HG03039 (cell line): Measurements from ENCODE around the gene SLC8A1.
A peak's percentile ranks its signal among the peaks of the same experiment; 100 is the strongest.

ENCODE experiments used
- ATAC-seq: cut with Tn5 transposase; IDR thresholded peaks from one replicate; pipeline ENCODE4 v1.9.1; 2021; ENCODE audit warnings: mild to moderate bottlenecking, moderate library complexity; ENCODE audit not compliant: unreplicated experiment

The SLC8A1 gene

DNA sequence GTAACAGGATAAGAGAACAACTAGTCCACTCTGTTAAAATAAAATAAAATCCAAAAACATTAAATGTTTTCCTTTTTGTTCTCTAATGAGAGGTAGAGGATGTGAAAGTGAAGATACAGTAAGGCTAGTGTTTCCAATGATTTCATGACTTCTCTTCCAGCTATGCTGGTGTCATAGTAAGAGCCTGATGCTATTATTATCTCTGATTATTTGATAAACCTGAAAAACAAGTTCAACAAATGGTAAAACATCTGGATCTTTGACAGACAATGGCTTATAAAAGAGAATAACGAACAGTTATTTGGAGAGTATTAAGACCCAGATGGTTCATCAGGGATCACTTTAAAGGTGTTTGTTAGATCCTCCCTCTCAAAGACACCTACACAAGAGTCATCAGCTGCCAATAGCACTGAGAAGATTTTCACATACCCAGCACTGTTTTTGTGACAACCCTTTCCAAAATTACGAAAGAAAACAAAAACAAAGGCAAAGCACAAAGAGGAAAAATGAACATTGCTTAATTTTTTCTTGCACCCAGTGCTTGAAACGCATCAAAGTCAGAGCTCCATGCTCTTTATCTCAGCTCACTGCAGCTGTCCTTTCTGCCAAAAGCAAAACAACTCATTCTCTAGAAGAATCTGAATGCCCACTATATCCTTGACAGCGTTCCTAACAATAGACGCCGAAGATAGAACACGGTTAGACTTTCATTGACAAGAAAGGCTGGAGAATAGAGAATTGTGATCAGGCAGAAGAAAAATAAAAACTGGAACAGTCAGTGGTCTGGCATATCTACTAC, 168.6 kb downstream of the SLC8A1 start:
- ATAC-seq: no peak

DNA sequence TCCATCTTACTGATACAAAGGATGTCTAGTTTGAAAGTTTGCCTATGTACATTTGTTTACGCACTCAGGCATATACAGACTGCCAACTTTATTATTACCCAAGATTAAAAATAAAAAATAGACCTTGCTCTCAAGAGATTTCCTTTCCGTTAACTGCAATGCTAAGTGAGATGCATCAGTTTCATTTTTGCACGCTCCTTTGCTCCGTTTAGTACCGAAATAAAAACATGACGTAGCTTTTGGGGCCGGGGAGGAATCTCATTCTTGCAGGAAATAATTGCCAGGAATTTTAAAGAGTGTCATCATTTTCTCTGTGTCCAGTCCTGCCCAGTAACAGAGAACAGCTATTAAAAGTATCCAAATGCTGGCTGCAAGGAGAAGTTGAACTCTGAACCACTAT, 169.5 kb downstream of the SLC8A1 start:
- ATAC-seq: peak; percentile 35

DNA sequence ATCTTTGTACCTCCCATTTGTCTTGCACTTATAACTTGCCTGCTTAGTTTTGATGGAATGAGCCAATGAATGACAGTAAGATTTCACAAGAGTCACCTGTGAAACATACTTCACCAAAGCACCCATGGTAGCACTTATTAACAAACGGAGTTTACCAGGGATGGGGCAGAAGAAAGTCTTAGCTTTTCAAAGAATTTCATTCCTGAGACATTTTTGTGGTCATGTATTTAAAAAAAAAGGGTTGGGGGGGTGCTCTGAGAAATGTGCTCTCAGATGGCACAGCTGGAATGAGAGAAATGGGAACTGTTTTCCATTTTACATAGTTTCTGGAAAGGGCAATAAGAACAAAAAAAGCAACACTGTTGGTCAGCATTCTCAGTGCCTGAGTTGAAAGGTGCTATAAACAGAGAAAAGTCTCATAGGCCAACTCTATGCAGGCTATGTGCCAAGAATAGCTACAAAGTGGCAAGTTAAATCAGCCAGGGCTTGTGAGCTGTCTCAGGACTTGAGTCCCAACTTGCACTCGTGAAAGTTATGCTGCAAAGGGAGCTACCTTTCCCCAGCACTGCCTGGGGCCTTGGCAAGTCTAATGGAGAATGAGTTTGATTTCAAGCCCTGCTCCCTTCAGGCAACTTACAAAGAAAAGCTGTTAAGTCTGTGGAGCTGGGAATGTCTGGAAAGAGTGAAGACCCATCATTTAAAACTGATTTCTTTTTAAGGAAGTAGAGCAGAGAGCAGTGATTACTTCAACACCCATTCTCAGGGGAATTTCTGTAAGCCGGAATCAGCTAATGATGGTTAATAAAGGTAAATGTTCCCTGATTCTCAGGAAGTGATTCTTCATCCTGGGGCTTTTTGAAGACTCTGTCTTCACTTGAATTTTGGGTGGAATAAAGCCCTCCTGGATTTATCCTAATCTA, 170.6 kb downstream of the SLC8A1 start:
- peak; percentile 66 for ATAC-seq

DNA sequence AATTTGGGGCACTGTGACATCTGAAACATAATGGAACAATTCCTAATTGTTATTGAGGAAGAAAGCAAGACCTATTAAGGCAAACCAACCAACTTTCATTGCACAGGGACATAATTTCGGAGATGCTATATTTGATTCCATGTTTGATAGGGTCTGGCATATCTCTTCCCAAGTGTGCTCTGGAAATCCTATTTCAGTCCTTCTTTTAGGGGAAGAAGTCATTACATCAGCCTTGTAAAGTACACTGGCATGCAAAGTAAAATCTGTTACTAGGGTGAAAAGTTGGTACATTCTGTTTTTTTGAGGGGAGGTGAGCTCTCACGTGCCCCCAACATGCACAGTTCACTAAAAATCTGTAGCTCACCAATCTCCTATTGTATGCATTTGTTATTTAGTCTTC, 172.4 kb downstream of the SLC8A1 start:
- no peak for ATAC-seq

DNA sequence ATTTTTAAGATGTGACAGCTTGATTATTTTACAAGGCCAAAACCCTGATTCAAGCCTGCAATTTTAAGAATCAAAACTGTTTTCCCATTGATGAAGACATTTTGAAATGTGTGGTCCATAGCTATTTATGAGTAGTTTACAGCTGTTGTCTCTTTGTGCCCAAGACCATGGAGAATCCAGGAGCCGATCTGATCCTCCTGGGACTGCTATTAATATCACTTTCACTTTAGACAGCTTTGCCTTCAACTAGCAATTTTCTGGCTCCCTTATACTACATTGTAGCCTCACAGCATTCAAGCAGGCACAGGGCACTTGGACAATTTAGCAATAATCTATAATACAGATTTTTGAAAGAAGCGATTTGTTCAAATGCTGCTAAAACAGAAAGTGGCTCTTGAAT, 172.9 kb downstream of the SLC8A1 start:
- ATAC-seq: no peak

DNA sequence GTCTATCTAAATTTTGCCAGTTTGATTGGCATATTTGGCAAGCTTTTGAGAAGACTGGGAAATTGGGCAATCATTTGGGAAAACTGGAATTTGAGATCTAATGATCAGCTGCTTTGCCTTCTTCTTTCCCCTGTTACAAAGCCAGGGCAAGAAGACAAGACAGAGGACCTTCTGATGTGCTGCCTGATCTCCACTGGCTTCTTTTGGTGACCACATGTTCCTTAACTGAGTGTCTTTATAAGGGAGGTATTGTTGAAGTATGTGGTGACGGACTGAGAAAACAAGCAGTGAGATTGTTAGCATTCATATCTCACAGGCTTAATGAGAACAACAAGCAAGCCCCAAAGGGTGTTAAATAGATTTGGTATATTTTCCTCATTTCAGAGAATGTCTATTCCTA, 175.8 kb downstream of the SLC8A1 start:
- no peak for ATAC-seq

DNA sequence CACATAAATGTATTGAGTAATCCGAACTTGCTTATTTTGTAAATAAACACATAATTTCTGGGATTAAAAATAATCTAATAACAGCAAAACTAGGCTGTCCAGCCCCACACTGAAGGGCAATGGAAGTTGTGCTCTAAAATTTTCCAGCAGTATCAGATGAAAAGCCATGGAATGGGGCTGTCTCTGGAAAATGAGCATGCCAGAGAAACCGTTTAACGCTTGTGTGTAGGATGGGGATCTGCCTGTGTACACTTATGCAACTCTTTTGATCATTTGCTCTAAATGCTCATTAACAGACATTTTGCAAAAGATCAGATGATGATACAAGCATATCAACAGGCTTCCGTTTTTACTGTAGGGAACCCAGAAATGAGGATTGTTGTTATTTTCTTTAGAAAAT, 177.6 kb downstream of the SLC8A1 start:
- ATAC-seq: no peak

DNA sequence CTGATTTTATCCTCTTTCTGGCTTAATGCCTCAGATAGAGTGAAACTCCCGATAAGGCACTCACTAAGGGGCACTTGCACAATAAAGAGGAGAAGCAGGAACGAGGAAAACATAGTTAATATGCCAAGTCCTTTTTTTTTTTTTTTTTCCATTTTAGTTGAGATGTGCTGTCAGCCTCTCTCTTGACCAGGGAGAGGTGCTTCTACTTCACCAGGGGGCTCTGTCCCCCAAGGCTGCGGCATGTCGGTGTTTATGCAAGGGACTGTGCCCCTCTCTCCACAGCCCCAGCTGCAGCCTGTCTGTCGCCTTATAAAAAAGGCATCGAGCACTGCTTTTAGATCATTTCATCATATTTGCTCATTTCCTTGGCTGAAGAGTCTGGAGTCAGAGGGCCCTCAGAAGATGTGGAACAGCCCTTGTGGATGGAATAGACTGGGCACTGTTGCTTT, 178.1 kb downstream of the SLC8A1 start:
- ATAC-seq: no peak

DNA sequence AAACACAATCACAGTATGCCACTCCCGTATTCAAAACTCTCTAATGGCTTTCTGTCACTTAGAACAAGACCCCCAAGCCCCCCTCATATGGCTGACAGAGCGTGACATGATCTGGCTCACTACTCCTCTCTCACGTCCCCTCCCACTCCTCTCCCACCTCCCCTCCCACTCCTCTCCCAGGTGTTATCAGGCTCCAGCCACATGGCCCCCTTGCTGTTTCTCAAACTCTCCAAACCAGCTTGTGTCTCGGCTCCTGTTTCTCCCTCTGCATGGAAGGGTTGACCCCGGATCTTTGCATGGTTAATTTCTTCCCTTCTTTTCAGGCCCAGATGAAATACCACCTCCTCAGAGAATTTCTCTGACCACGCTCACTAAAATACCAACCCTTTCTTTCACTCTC, 180.8 kb downstream of the SLC8A1 start:
- no peak for ATAC-seq

DNA sequence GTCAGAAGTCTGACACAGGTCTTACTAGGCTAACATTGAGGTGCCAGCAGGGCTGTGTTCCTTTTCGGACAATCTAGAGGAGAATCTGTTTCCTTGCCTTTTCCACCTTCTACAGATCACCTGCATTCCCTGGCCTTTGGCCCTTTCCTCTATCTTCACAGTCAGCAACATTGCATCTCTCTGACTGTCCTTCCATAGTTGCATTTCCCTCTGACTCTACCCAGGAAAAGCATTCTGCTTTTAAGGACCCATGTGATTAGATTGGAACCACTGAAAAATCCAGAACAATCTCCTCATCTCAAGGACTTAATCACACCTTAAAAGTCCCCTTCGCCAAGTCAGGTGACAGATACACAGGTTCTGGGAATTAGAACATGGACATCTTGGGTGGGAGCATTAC, 181.5 kb downstream of the SLC8A1 start:
- no peak for ATAC-seq

DNA sequence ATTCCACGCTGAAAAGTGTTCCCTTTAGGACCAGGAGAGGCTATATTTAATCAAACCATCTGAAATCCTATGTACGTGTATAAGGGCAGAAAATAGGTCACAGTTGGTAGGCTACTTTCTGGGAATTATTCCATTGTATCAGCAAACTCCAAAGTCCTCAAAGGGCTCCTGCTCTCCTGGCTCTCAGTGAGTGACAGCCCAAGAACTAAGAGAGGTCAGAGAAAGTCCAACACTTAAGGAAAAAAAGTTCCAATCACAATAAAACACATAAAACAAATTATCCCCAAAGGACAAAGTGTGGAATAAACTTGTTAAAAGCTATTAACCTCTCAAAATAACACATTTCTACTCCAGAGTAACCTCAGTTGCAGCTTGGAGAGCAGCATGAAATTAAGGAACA, 183.3 kb downstream of the SLC8A1 start:
- ATAC-seq: no peak

DNA sequence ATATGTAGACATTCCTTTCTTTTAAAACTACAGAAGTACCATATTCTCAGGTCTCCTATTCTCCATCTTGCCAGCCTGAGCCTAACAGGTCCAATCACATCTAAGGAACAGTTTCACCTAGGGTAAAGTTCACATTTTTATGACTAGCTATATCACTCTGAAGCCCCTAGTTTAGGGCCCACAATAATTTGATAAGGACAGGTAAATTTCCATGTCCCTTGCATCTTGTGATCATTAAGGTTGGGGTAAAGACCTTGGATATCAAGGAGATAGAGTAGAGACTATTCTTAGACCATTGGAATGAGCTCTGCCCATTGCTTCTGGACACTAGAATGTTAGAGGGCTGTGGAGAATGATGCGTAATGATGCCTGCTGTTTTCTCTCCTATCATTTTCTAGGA, 185.7 kb downstream of the SLC8A1 start:
- ATAC-seq: no peak

DNA sequence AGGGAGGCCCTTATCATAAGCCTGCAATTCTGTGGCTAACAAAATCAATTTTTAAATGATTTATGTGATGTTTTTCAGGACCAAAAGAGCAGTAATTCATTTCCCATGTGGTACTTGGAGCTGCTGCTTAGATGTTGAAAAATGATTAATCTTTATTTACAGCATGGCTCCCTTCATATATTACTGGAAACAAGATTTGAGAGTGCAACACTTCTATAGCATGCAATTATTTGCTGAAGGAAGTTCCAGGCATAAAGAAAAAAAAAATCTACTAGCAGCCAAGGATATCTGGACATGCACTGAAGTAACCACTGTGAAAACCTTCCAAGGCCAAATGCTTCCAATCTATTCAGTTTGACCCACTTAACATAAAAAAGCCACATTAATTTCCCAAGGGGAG, 186.3 kb downstream of the SLC8A1 start:
- no peak for ATAC-seq

DNA sequence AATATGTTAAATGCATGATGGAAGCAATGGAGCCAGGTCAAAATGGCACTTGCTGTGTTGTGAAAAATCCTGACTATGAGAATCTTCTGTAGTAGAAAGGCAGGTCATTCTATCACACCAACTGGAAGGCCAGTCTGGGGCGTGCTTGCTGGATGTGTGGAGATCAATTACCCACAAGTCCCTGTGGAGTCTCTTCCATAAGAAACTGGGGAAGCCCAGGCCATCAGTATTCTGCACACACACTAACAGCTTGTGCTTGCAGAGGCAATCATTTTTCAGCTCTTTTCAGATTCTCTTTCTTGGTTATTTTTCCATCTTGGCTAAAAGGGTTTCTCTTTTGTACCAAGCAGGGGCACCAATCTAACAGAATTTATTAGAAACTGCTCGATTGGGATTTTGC, 190.8 kb downstream of the SLC8A1 start:
- ATAC-seq: no peak

DNA sequence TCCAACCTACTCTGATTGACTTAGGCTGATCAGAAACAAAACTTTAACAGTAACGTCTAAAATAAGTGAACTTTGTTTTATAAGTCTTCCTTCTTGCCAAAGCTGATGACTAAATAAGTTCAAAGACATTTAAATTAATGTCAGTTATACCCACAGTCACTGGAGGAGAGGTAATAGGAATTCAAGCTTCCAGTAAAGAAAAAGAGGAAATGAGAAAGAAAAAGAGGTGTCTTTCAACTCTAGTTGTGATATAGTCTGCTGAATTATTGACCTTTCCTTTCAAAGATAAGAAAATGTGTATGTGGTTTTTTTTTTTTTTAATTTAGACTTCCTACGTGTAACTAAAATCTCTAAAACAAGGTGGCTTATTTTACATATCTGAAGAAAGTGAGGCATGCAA, 191.5 kb downstream of the SLC8A1 start:
- ATAC-seq: no peak

DNA sequence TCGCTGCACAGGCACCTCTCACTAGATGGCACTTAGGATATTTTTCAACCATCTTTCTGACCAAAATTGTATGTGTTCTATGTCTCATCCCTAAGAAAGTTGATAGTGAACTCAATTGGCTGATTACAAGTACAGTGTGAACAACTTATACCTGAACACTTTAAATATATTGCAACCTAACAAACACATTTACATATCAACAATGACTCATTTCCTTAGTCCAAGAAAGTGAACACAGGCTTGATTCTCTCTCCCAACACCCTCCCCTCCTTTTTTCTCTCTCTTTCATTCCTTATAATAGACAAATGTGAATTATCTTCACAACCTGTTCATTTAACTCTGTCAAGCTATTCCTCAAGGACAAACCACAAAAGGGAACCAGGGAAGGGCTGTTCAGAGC, 192.0 kb downstream of the SLC8A1 start:
- no peak for ATAC-seq

DNA sequence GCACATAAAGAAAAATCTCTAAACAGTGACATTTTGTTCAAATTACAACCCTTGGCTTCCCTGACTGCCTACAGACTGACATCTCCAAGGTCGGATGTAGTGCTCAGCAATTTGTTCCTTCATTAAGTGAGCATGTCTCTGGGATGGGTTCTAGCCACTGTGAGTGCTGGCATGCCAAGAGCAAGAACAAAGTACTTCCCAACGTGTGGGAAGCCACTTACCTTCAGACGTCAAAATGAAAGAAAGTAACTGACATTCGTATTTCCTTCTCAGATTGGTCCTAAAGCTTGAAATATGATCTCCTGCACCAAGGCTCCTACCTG, 193.8 kb downstream of the SLC8A1 start:
- no peak for ATAC-seq

DNA sequence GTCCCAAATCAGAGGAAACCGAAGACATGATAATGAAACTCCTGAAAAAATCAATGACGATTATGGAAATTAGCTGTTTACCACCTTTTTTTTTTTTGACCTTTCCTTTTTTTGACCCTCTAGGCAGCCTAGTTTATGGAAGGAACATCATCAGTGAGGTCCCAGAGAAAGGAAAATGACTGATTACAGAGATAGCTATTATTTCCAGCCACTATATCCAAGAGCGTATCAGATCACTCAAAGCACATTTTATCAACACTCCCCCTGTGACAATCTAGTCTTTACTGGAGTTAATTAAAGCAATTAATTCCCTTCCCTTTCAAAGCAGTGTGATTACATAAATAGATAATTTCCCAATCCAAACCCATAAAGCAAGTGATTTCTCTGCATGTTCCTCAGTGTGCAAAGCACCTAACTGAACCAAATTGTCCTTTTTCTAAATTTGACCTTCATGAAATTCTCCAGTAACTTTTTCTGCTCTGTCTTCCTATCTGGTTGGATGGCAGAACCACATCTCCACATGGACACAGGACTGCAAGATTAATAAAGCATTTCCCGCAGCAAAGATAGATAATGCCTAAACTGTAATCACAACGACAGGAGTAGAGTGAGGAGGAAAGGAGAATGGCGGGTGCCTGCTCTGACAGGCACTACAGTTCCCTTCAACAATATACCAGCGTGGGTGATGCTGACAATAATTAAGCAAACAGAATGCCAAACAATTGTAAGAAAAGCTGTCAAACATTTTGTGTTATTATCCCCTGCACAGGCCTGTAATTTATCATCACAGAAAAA, 194.4 kb downstream of the SLC8A1 start:
- no peak for ATAC-seq

DNA sequence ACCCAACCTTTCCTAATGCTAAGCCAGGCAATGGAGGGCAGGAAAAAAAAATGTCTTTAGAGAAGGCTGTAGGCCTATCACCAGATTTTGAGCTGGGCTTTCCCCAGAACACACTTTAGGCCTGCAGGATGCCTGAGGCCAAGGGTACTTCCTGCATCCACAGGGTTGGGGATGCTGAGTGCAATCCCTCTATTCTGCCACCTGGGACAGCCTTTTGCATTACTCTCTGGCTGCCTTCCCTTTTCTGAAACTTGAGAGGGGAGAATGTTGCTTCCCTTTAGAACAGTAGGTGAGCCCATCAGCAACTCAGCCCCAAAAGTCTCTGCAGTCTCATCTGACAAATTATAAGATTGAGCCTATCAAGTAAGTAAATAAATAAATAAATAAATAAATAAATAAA, 195.2 kb downstream of the SLC8A1 start:
- no peak for ATAC-seq

DNA sequence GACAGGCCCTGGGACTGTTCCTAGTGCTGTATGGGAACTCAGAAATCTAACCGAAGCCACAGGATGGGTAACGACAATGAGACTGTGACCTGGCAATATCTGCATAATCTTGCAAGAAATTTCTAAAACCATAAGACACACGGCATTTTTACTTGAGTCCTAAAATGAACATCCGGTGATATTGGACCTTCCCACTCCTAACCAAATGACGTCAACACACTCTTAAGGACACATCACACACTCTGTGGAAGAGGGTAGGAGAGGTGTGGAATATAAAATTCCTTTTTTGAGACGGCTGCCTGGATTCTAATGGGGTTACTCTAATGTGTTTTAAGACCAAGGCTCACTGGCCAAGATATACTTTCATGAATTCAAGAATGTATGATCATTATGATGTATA, 195.9 kb downstream of the SLC8A1 start:
- no peak for ATAC-seq

DNA sequence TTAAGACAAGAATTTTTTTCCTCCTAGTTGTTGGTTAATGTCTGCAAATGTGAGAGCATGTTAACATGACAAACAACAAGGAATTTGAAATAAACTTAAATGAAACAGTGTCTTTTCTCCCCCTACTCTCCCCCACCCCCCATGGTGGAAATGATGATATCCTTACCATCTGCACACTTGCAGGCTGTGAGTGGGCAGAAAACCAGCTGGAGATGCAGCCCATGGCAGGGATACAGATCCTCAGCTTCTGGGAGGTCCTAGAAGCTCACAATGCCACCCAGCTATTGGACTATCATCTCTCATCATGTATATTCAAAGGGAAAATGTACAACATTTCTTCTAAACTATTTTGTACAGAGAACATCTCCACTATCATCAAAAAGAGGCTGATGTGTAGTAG, 196.8 kb downstream of the SLC8A1 start:
- ATAC-seq: no peak
